ENCODE results near the gene TOMM40.

DNA sequence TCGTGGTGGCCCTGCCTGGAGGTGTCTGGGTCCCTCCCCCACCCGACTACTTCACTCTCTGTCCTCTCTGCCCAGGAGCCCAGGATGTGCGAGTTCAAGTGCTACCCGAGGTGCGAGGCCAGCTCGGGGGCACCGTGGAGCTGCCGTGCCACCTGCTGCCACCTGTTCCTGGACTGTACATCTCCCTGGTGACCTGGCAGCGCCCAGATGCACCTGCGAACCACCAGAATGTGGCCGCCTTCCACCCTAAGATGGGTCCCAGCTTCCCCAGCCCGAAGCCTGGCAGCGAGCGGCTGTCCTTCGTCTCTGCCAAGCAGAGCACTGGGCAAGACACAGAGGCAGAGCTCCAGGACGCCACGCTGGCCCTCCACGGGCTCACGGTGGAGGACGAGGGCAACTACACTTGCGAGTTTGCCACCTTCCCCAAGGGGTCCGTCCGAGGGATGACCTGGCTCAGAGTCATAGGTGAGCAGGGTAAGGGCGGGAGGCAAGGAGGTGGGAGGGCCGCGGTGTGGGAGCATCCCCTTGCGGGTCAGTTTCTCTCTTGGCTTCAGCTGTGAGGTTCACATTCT, 25.8 kb upstream of the TOMM40 start:
- TF ChIP-seq, protein P1, sequence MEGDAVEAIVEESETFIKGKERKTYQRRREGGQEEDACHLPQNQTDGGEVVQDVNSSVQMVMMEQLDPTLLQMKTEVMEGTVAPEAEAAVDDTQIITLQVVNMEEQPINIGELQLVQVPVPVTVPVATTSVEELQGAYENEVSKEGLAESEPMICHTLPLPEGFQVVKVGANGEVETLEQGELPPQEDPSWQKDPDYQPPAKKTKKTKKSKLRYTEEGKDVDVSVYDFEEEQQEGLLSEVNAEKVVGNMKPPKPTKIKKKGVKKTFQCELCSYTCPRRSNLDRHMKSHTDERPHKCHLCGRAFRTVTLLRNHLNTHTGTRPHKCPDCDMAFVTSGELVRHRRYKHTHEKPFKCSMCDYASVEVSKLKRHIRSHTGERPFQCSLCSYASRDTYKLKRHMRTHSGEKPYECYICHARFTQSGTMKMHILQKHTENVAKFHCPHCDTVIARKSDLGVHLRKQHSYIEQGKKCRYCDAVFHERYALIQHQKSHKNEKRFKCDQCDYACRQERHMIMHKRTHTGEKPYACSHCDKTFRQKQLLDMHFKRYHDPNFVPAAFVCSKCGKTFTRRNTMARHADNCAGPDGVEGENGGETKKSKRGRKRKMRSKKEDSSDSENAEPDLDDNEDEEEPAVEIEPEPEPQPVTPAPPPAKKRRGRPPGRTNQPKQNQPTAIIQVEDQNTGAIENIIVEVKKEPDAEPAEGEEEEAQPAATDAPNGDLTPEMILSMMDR (conservative IDR thresholded peaks at IDR 0.05 in 1 of 2, IDR thresholded peaks at IDR 0.05 in 1 of 2; ENCODE audit: extremely low read depth in 1 of 2, insufficient read depth in 1 of 2, low read depth in 1 of 2, low read length in 2 of 2): no peak
- no peak for TF ChIP-seq EZH2 (IDR thresholded peaks at IDR 0.05; ENCODE audit: borderline replicate concordance, low read length)

All from mammary epithelial cell (primary cell).